Progenitor cell of endocrine pancreas (in vitro differentiated cells): ENCODE results near the gene TNFRSF25. TPM values are rescaled to one million over a fixed set of nuclear protein-coding genes. Genes with fewer than 3 reads are reported as not detected.
A peak's percentile ranks its signal among the peaks of the same experiment; 100 is the strongest.
"Not testable (repeated sequence)": the region's sequence is repeated elsewhere in the genome, so short reads cannot be mapped to it uniquely, and the experiment has no call there.

Experiments used
- DNase-seq: peaks from one replicate; pipeline ENCODE4 v3.0.0; 2021; ENCODE audit warnings: low spot score; ENCODE audit not compliant: unreplicated experiment
- H3K27ac Mint-ChIP-seq: 2 replicates; pipeline ENCODE4 v1.8.0; 2021; ENCODE audit warnings: mild to moderate bottlenecking, moderate library complexity, mixed read lengths
- H3K27me3 Mint-ChIP-seq: 2 replicates; pipeline ENCODE4 v1.8.0; 2021; ENCODE audit warnings: mixed read lengths
- H3K36me3 Mint-ChIP-seq: 2 replicates; pipeline ENCODE4 v1.8.0; 2022; ENCODE audit warnings: mixed read lengths; ENCODE audit not compliant: insufficient read depth
- H3K4me1 Mint-ChIP-seq: 2 replicates; pipeline ENCODE4 v1.8.0; 2021; ENCODE audit warnings: low read depth, mixed read lengths
- H3K4me3 Mint-ChIP-seq: 2 replicates; pipeline ENCODE4 v1.8.0; 2021; ENCODE audit warnings: low read depth, mild to moderate bottlenecking, moderate library complexity, mixed read lengths
- H3K9me3 Mint-ChIP-seq: 2 replicates; pipeline ENCODE4 v1.8.0; 2021; ENCODE audit warnings: low read depth, mixed read lengths
- total RNA-seq: library from RNA; stranded (reverse); gene quantifications from 2 replicates; pipeline ENCODE4 v1.2.1, GENCODE V29; 2021
- TF ChIP-seq, protein P1 (sequence below): fragments of 200-600 bp; sonication (generic); IDR thresholded peaks from one replicate; pipeline ENCODE4 v1.5.0; 2021; ENCODE audit warnings: antibody characterized with exemption, mild to moderate bottlenecking; ENCODE audit not compliant: unreplicated experiment

Gene TNFRSF25
- total RNA-seq, 1 donor from 2014 or later: 68.9 TPM

GRCh38 chr1:6494627-6495026 lies 28.7 kb upstream of the TNFRSF25 start:
- Mint-ChIP-seq H3K9me3 (no peaks in the 10 kb centered on the region), H3K4me1 (peaks cover 15% of the 10 kb centered on the region), H3K27me3 (peaks cover 27% of the 10 kb centered on the region), H3K4me3 (no peak overlapping the region), H3K27ac (no peak overlapping the region), H3K36me3 (no peaks in the 10 kb centered on the region)
- TF ChIP-seq, protein P1, sequence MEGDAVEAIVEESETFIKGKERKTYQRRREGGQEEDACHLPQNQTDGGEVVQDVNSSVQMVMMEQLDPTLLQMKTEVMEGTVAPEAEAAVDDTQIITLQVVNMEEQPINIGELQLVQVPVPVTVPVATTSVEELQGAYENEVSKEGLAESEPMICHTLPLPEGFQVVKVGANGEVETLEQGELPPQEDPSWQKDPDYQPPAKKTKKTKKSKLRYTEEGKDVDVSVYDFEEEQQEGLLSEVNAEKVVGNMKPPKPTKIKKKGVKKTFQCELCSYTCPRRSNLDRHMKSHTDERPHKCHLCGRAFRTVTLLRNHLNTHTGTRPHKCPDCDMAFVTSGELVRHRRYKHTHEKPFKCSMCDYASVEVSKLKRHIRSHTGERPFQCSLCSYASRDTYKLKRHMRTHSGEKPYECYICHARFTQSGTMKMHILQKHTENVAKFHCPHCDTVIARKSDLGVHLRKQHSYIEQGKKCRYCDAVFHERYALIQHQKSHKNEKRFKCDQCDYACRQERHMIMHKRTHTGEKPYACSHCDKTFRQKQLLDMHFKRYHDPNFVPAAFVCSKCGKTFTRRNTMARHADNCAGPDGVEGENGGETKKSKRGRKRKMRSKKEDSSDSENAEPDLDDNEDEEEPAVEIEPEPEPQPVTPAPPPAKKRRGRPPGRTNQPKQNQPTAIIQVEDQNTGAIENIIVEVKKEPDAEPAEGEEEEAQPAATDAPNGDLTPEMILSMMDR: no peak
- no peak for DNase-seq

DNA sequence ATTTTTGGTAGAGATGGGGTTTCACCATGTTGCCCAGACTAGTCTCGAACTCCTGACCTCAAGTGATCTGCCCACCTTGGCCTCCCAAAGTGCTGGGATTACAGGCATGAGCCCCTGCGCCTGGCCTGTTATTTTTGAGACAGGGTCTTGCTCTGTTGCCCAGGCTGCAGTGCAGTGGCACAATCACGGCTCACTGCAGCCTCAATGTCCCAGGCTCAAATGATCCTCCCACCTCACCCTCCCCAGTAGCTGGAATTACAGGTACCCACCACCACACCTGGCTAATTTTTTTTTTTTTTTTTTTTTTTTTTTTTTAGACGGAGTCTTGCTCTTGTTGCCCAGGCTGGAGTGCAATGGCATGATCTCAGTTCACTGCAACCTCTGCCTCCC lies 27.9 kb upstream of the TNFRSF25 start:
- H3K4me1 Mint-ChIP-seq: peaks cover 15% of the 10 kb centered on the region
- DNase-seq, H3K36me3 Mint-ChIP-seq, H3K4me3 Mint-ChIP-seq, H3K27ac Mint-ChIP-seq, H3K9me3 Mint-ChIP-seq: not testable (repeated sequence)
- H3K27me3 Mint-ChIP-seq: peaks cover 21% of the 10 kb centered on the region

DNA sequence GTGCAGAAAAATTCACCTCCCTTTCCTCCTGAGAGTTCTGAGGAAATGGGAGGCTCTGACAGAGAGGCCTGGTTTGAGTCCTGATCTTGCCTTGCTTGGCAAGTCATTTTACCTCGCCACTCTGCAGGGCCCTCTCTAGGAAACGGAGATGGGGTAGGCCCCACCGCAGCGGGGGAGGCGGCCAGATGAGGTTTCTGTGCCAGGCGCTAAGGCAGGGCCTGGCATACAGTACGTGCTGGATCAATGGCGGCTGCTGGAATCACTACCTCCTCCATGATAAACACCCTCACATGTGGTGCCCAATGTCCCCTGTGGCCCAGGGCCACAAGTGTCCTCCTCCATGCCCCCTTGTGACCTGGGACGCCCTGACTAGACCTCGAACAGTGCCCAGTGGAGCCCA lies 26.0 kb upstream of the TNFRSF25 start:
- peaks cover 14% of the 10 kb centered on the region for H3K27me3 Mint-ChIP-seq
- H3K4me1 Mint-ChIP-seq: peaks cover 10% of the 10 kb centered on the region
- peak overlapping the region; percentile 82 for H3K4me3 Mint-ChIP-seq
- H3K36me3 Mint-ChIP-seq: no peaks in the 10 kb centered on the region
- TF ChIP-seq, protein P1: no peak
- no peak overlapping the region for H3K27ac Mint-ChIP-seq
- H3K9me3 Mint-ChIP-seq: no peaks in the 10 kb centered on the region
- no peak for DNase-seq

DNA sequence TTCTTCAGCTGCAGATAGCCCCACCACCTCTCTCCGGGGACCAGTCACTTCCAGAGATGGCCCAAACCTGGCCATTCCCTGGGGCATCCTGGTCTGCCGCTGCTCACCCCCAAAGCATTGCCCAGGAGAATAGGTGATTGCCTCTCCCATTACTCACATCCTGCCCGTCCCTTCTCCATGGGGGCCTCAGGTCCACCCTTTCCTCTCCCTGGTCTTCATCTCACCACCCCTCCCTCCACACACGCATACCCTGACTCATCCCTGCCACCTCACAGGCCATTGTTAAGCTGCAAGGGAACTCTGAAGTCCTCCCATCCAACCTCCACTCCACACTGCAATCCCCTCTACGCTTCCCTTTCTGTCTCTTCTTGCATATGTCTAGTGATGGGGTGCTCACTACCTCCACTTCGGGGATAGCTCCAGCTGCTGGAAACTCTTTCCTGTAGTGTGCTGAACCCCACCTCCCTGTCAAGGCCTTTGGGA lies 25.5 kb upstream of the TNFRSF25 start, which contains the start of gene PLEKHG5:
TSS of gene PLEKHG5 (minus strand) at position 188 of the 483 bp plus-strand sequence. CDS start 14,096 bp downstream, outside the sequence.
- H3K36me3 Mint-ChIP-seq: no peaks in the 10 kb centered on the region
- DNase-seq: no peak
- H3K27me3 Mint-ChIP-seq: peaks cover 11% of the 10 kb centered on the region
- TF ChIP-seq, protein P1: no peak
- peaks cover 9% of the 10 kb centered on the region for H3K4me1 Mint-ChIP-seq
- no peaks in the 10 kb centered on the region for H3K9me3 Mint-ChIP-seq
- H3K4me3 Mint-ChIP-seq: peak within 1 kb of the TSS; percentile 82
- H3K27ac Mint-ChIP-seq: peak within 1 kb of the TSS; percentile 87

- no peaks in the 10 kb centered on the region for H3K36me3 Mint-ChIP-seq
- H3K9me3 Mint-ChIP-seq: no peaks in the 10 kb centered on the region
- H3K4me1 Mint-ChIP-seq: peaks cover 13% of the 10 kb centered on the region
- TF ChIP-seq, protein P1: no peak
- peak overlapping the region; percentile 82 for H3K4me3 Mint-ChIP-seq
- H3K27ac Mint-ChIP-seq: peak overlapping the region; percentile 87
- no peak for DNase-seq
- peaks cover 8% of the 10 kb centered on the region for H3K27me3 Mint-ChIP-seq
Measured at GRCh38 chr1:6491081-6491449, 25.1 kb upstream of the TNFRSF25 start.
